OCI-LY3 (cell line): Measurements from ENCODE around the gene CCDC194.

ENCODE experiments used
- H2AFZ ChIP-seq: fragments of 200-600, 300-600 bp; shearing (Covaris generic); 2 replicates; pipeline ENCODE4 v1.6.0; 2014; ENCODE audit warnings: antibody characterized with exemption, low read depth, low read length
- H3K27ac ChIP-seq: fragments of 200-600, 300-600 bp; sonication (generic); 2 replicates; pipeline ENCODE4 v1.5.1; 2014; ENCODE audit warnings: mild to moderate bottlenecking, low read length, moderate library complexity, mixed read lengths
- H3K27me3 ChIP-seq: fragments of 200-600, 300-600 bp; sonication (generic); 2 replicates; pipeline ENCODE4 v1.6.1; 2014; ENCODE audit warnings: low read depth, low read length, mixed read lengths
- H3K36me3 ChIP-seq: fragments of 200-600, 300-600 bp; sonication (generic); replicated peaks from 2 replicates; pipeline ENCODE3; 2014; ENCODE audit warnings: low read depth, low read length, mixed read lengths
- H3K4me1 ChIP-seq: fragments of 300-600, 200-600 bp; sonication (generic); 2 replicates; pipeline ENCODE4 v1.6.1; 2014; ENCODE audit warnings: low read length, mixed read lengths
- H3K4me2 ChIP-seq: fragments of 200-600, 300-600 bp; sonication (generic); 2 replicates; pipeline ENCODE4 v1.6.1; 2014; ENCODE audit warnings: low read length, mixed read lengths
- H3K4me3 ChIP-seq: fragments of 300-600, 200-600 bp; sonication (generic); 2 replicates; pipeline ENCODE4 v1.5.1; 2014; ENCODE audit warnings: antibody characterized with exemption, mild to moderate bottlenecking, low read length, moderate library complexity
- H3K79me2 ChIP-seq: fragments of 300-600, 200-600 bp; shearing (Covaris generic); 2 replicates; pipeline ENCODE4 v1.6.1; 2014; ENCODE audit warnings: mild to moderate bottlenecking, low read length, mixed read lengths
- H3K9ac ChIP-seq: fragments of 300-600, 200-600 bp; shearing (Covaris generic); 2 replicates; pipeline ENCODE4 v1.6.0; 2014; ENCODE audit warnings: mild to moderate bottlenecking, low read length, moderate library complexity
- H3K9me3 ChIP-seq: fragments of 200-600, 300-600 bp; shearing (Covaris generic); 2 replicates; pipeline ENCODE4 v1.6.1; 2014; ENCODE audit warnings: low read length, mixed read lengths; ENCODE audit not compliant: insufficient read depth
- H4K20me1 ChIP-seq: fragments of 200-600, 300-600 bp; sonication (generic); 2 replicates; pipeline ENCODE4 v1.6.1; 2016; ENCODE audit warnings: low read length, mixed read lengths; ENCODE audit not compliant: insufficient read depth
- EZH2phosphoT487 ChIP-seq: fragments of 200-600 bp; shearing (Covaris generic); IDR thresholded peaks from 2 replicates; pipeline ENCODE4 v1.6.1; 2018; ENCODE audit warnings: antibody characterized with exemption, mixed run types, low read depth
- TF ChIP-seq, protein P1 (sequence below): fragments of 200-600, 300-600 bp; sonication (generic); IDR thresholded peaks from 2 replicates; pipeline ENCODE4 v1.5.1; 2014; ENCODE audit warnings: antibody characterized with exemption, low read length, low read depth

Gene CCDC194

DNA sequence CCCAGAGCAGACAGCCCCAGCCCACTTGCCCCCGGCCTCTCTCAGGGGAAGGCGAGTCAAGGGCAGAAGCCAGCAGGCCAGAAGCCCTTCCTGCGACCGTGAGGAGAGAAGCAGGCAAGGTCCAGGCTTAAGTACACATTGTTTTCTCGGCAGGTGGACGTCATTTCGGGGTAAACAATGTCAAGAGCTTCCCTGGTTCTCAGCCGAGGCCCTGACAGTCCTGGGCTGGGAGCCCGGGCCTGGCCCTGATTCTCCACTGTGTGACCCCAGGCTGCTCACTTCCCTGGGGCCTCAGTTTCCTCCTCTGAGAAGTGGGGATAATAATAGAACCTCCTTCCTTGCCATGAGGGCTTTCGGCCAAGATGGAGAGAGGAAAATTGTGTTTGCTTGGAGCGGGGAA is 36.3 kb downstream of the CCDC194 start:
- Histone ChIP-seq H4K20me1 (no peaks in the 10 kb centered on the region), H3K79me2 (no peaks in the 10 kb centered on the region), H3K27me3 (peaks cover 3% of the 10 kb centered on the region; the same call in 1 of the 2 replicates), H3K36me3 (no peaks in the 10 kb centered on the region), H3K27ac (no peak overlapping the region), H3K4me3 (no peak overlapping the region), H3K9ac (no peak overlapping the region), H3K4me1 (no peaks in the 10 kb centered on the region), H3K9me3 (no peaks in the 10 kb centered on the region), H2AFZ (no peak overlapping the region), H3K4me2 (no peak overlapping the region)
- TF ChIP-seq, protein P1, sequence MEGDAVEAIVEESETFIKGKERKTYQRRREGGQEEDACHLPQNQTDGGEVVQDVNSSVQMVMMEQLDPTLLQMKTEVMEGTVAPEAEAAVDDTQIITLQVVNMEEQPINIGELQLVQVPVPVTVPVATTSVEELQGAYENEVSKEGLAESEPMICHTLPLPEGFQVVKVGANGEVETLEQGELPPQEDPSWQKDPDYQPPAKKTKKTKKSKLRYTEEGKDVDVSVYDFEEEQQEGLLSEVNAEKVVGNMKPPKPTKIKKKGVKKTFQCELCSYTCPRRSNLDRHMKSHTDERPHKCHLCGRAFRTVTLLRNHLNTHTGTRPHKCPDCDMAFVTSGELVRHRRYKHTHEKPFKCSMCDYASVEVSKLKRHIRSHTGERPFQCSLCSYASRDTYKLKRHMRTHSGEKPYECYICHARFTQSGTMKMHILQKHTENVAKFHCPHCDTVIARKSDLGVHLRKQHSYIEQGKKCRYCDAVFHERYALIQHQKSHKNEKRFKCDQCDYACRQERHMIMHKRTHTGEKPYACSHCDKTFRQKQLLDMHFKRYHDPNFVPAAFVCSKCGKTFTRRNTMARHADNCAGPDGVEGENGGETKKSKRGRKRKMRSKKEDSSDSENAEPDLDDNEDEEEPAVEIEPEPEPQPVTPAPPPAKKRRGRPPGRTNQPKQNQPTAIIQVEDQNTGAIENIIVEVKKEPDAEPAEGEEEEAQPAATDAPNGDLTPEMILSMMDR, result no peak
- no peak for TF ChIP-seq EZH2phosphoT487

DNA sequence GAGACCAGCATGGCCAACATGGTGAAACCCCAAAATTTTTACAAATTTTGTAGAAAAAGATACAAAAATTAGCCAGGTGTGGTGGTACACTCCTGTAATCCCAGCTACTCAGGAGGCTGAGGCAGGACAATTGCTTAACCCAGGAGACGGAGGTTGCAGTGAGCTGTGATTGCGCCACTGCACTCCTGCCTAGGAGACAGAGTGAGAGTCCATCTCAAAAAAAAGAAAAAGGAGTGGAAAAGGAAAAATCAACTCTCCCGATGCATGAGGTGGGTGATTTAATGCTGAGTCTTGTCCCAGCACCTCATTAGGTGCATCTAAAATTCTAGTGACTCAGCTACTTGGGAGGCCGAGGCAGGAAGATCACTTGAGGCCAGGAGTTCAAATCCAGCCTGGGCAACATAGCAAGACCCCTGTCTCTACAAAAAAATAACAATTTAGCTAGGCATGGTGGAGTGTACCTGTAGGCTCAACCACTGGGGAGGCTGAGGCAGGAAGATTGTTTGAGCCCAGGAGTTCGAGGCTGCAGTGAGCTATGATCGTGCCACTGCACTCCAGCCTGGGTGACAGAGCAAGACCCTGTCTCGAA is 36.8 kb downstream of the CCDC194 start:
- Histone ChIP-seq H3K27me3 (peaks cover 2% of the 10 kb centered on the region; the same call in 1 of the 2 replicates), H3K79me2 (no peaks in the 10 kb centered on the region), H3K9ac (no peak overlapping the region), H4K20me1 (no peaks in the 10 kb centered on the region), H3K36me3 (no peaks in the 10 kb centered on the region), H3K27ac (no peak overlapping the region), H3K9me3 (no peaks in the 10 kb centered on the region), H3K4me3 (no peak overlapping the region), H2AFZ (no peak overlapping the region), H3K4me2 (no peak overlapping the region), H3K4me1 (no peaks in the 10 kb centered on the region)
- TF ChIP-seq, protein P1, result no peak
- no peak for TF ChIP-seq EZH2phosphoT487

DNA sequence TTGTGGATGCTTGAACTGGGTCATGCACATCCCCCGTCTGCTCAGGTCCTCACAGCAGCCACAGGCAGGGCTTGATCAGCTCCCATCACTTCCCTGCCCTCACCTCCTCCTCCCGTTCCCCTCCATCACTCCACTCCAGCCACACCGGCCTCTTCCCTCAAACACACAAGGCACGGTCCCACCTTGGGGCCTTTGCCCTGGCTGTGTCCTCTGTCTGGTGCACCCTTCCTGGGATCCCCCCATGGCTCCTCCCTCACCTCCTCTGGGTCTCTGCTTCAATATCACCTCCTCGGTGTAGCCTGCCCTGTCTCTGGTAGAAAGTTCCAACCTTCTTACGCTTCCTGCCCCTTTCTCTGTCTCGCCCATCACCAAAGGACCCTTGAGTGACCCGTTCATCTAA is 40.6 kb downstream of the CCDC194 start:
- Histone ChIP-seq H3K27ac (no peak overlapping the region), H3K36me3 (no peaks in the 10 kb centered on the region), H3K4me3 (no peak overlapping the region), H3K79me2 (no peaks in the 10 kb centered on the region), H3K9ac (no peak overlapping the region), H3K4me2 (no peak overlapping the region), H2AFZ (no peak overlapping the region), H4K20me1 (no peaks in the 10 kb centered on the region), H3K9me3 (no peaks in the 10 kb centered on the region), H3K27me3 (peaks cover 8% of the 10 kb centered on the region; the same call in 1 of the 2 replicates), H3K4me1 (no peaks in the 10 kb centered on the region)
- TF ChIP-seq, protein P1, result no peak
- no peak for TF ChIP-seq EZH2phosphoT487

DNA sequence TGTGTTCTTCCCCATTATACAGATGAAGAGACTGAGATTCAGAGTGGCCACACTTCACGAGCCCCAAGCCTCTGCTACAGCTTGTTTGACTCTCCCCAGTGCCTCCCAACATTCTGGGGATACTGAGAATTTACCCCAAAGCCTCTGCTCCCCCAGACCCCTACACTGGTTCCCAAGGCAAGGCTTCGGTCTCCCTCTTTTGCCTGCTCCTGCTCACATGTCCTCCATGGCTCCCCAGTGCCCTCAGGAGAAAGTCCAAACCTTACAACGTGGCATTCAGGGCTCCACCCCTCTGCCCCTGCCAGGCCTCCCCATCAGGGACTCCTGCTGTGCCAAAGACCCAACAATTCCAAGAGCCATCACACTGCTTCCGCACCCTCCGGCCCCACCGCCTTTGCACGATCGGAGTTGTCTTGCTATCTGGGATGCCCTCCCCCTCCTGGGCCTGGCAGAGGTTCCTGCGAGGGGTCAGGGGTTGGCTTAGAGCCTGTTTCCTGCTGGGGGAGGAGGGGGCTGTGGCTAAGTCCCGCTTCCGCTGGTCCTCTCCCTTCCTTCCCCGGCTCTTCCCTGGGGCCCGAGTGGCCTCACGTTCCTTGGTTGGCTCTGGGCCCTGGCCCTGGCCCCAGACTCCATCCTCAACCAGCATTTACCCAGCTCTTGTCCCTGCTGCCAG is 41.3 kb downstream of the CCDC194 start:
- Histone ChIP-seq H3K4me3 (no peak overlapping the region), H3K27ac (no peak overlapping the region), H3K9me3 (no peaks in the 10 kb centered on the region), H3K79me2 (no peaks in the 10 kb centered on the region), H3K36me3 (no peaks in the 10 kb centered on the region), H4K20me1 (no peaks in the 10 kb centered on the region), H3K4me2 (no peak overlapping the region), H3K4me1 (no peaks in the 10 kb centered on the region), H3K27me3 (peaks cover 8% of the 10 kb centered on the region; the same call in 1 of the 2 replicates), H2AFZ (no peak overlapping the region), H3K9ac (no peak overlapping the region)
- TF ChIP-seq, protein P1, result no peak
- no peak for TF ChIP-seq EZH2phosphoT487
